Astrocyte of the cerebellum (primary cell): ENCODE results near the gene YIPF2.
"Not testable (repeated sequence)": the region's sequence is repeated elsewhere in the genome, so short reads cannot be mapped to it uniquely, and the experiment has no call there.

Source experiments
- DNase-seq: peaks from one replicate; pipeline ENCODE4 v3.0.0-alpha.2; 2011; ENCODE audit warnings: low read depth
- H3K4me3 ChIP-seq: 2 replicates; pipeline ENCODE4 v1.5.1; 2011; ENCODE audit warnings: mild to moderate bottlenecking, low read depth, low read length, moderate library complexity
- CTCF ChIP-seq: IDR thresholded peaks from 2 replicates; pipeline ENCODE4 v1.5.1; 2012; ENCODE audit warnings: low read length, low read depth, moderate library complexity, mild to moderate bottlenecking; ENCODE audit errors: missing control alignments
- in situ Hi-C: cut with HindIII; loops from 2 replicates; pipeline ENCODE4 v1.10.0; 2017; ENCODE audit warnings: low sequenced_read_pairs

Gene YIPF2

GRCh38 chr19:10887616-10888367 lies 40.6 kb downstream of the YIPF2 start:
- no peak for TF ChIP-seq CTCF
- H3K4me3 ChIP-seq = no peak overlapping the region
- DNase-seq = no peak
- in situ Hi-C loops = no loop called here

DNA sequence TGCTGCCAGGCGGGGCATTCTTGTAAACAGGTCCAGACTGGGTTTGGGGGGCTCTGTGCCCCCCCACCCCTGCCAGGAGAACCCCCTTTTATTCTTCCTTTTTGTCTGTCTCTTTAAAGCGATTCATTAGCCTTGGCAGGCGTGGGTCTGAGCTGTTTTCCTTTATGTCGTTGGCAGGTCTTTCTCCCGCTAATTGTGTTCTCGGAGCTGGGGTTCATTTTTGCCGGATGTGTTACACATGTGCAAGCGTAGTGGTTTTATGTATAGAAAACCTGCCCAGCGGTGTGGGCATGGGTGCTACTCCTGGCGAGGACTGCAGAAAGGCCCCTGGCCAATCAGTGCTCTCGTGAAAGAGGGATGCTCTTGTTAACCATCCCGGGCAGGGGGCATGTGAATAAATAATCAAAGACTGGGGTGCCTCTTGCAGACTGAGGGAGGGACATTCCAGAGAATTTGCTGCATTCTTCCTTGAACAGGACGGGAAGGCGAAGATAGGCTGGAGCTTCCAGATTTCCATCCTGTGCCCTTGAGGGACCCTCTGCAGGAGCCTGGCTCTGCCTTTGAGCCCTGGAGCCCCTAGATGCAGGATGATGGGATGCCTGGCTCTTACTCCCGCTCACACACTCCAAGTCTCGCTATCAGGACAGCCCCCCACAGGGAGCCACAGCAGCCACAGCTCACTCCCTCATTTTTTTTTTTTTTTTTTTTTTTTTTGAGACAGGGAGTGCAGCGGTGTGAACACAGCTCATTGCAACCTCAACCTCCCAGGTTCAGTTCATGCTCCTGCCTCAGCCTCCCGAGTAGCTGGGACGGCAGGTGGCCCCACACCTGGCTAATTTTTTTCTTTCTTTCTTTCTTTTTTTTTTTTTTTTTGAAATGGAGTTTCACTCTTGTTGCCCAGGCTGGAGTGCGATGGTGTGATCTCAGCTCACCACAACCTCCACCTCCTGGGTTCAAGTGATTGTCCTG lies 43.0 kb downstream of the YIPF2 start:
- in situ Hi-C loops = no loop called here
- DNase-seq = no peak
- no peak overlapping the region for H3K4me3 ChIP-seq
- no peak for TF ChIP-seq CTCF

DNA sequence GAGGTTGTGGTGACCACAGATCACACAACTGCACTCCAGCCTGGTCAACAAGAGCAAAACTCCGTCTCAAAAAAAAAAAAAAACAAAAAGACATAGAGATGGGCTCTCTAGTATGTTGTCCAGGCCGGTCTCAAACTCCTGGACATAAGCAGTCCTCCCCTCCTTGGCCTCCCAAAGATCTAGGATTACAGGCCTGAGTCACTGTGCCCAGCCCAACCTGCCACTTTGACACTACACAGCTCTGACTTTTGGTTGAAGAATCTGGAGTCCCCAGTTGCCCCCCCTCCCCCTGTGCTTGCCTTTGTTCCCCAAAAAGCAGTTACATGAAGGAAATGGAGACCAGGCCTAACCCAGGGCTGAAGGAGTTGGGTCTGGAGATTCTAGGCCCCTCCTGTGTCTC lies 44.2 kb downstream of the YIPF2 start:
- H3K4me3 ChIP-seq = no peak overlapping the region
- DNase-seq = no peak
- TF ChIP-seq CTCF = no peak
- in situ Hi-C loops = no loop called here

- no peak for TF ChIP-seq CTCF
- no peak for DNase-seq
- in situ Hi-C loops = no loop called here
- no peak overlapping the region for H3K4me3 ChIP-seq
These were observed 46.4 kb downstream of the YIPF2 start for GRCh38 chr19:10882108-10882457.

DNA sequence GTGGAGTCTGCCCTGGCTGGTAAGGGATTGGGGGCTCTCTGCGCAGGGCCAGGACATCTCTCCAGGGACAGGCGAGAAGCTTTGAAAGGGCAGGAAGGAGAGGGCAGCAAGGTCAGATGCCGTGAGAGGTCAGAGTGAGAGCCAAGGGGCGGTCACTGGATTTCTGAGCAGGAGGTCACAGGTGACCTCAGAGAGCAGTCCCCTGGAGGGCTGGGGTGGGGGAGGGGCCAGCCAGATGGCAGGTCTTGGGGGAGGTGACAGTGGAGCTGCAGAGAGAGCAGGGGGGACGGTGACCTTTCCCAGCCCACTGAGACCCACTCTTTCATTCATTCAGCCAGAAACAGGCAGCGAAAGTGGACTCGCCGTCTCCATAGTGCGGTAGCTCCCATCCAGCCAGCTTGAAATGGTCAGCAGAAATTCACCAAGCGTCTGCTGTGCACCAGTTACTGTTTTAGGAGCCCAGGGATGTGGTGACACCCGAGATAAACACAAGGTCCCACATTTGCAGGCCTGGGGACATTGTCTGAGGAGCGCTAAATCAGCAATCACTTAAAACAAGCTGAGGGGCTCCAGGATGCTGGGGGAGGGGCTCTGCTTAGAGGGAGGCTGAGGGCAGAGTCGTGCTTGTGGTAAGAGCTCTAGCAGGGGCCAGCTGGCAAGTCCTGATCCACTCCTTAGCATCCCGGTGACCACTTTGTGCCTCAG lies 46.9 kb downstream of the YIPF2 start:
- TF ChIP-seq CTCF = no peak
- no peak overlapping the region for H3K4me3 ChIP-seq
- no peak for DNase-seq
- in situ Hi-C loops = no loop called here

DNA sequence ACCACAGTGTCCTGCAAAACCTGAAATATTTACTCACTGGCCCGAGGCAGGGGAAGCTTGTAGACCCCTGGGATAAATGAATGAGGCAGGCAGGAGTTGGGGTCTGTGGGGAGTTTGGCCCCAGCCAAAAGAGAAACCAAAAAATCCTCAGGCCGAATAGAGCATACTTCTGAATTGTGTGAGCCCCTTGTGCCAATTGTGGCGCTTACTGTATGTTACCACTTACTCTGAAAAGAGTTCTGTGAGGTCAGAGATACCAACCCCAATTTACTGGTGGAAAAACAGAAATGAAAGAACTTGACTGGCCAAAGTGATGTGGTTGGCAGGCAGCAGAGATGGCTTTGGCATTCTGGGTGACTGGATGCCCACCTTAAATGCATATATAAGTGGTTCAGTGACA lies 50.2 kb downstream of the YIPF2 start:
- TF ChIP-seq CTCF = no peak
- no peak overlapping the region for H3K4me3 ChIP-seq

GRCh38 chr19:10877608-10878007 lies 50.8 kb downstream of the YIPF2 start:
- H3K4me3 ChIP-seq, in situ Hi-C loops, DNase-seq: not testable (repeated sequence)

More for the DNA sequence above, 50.2 kb downstream of the YIPF2 start:
- in situ Hi-C loops = no loop called here
- DNase-seq = no peak
